Body of pancreas (tissue), 4 donors: ENCODE measurements around the gene MUSK. TPM values are rescaled to one million over a fixed set of nuclear protein-coding genes. Genes with fewer than 3 reads are reported as not detected.
A peak's percentile ranks its signal among the peaks of the same experiment; 100 is the strongest.

ENCODE experiments used
- ATAC-seq: fragments of 150-250 bp; one replicate; pipeline ENCODE4 v1.9.1; 2016
- DNase-seq, 4 donors: peaks; one replicate each; pipeline ENCODE4 v3.0.0-alpha.2; 2019
- H3K27ac ChIP-seq, 4 donors: fragments of 200-600 bp; sonication (generic); 1 replicate in 3 of 4; 2 replicates in 1 of 4; pipeline versions ENCODE4 v1.5.1 to v1.6.1; 2016 to 2019; ENCODE audit warnings: mild to moderate bottlenecking in 1 of 4, mixed read lengths in 1 of 4, moderate library complexity in 1 of 4
- H3K27me3 ChIP-seq, 2 donors: fragments of 200-600 bp; sonication (generic); one replicate each; pipeline ENCODE4 v1.6.0; 2016; ENCODE audit warnings: mild to moderate bottlenecking in 1 of 2
- H3K36me3 ChIP-seq, 2 donors: fragments of 200-600 bp; sonication (generic); replicated peaks in 1 of 2; 2 replicates each; pipeline ENCODE4 v1.5.1; 2016; ENCODE audit warnings: low read depth in 2 of 2; ENCODE audit not compliant: insufficient read depth in 1 of 2
- H3K4me1 ChIP-seq: fragments of 200-600 bp; sonication (generic); one replicate; pipeline ENCODE4 v1.6.0; 2016
- H3K4me3 ChIP-seq, 2 donors: fragments of 200-600 bp; sonication (generic); 1 replicate in 1 of 2; 2 replicates in 1 of 2; pipeline ENCODE4 v1.5.1; 2016 to 2019
- H3K9me3 ChIP-seq, 3 donors: fragments of 200-600 bp; sonication (generic); 1 replicate in 2 of 3; 2 replicates in 1 of 3; pipeline ENCODE4 v1.5.1; 2016
- POLR2A ChIP-seq, 3 donors: fragments of 450-650 bp; IDR thresholded peaks; one replicate each; pipeline ENCODE4 v1.6.1; 2016; ENCODE audit warnings: antibody characterized with exemption in 3 of 3, mild to moderate bottlenecking in 2 of 3
- WGBS, 2 donors: methylation state at CpG; one replicate each; pipeline ENCODE4 v1.1.5; 2017; 5-methylcytosine and 5-hydroxymethylcytosine counted together
- intact Hi-C: fragments of 100-400 bp; cut with DNase I; formaldehyde crosslinking; loops from one replicate; pipeline ENCODE4 v1.15.1; 2023
- total RNA-seq, 2 donors: library from RNA; depleted of rRNA; stranded (reverse); fragments of >200 nt; gene quantifications; one replicate each; pipeline ENCODE4 v1.1.0, GENCODE V29; 2016
- TF ChIP-seq, protein P1 (sequence below), 7 experiments: fragments of 450-650 bp in 4 of 7; fragments of 200-600 bp in 3 of 7; sonication (generic) in 3 of 7; IDR thresholded peaks; one replicate each; pipeline ENCODE4 v1.5.1; 2016 to 2019; ENCODE audit warnings: antibody characterized with exemption in 7 of 7

MUSK gene
- total RNA-seq, 2 donors from 2014 or later = not detected

DNA sequence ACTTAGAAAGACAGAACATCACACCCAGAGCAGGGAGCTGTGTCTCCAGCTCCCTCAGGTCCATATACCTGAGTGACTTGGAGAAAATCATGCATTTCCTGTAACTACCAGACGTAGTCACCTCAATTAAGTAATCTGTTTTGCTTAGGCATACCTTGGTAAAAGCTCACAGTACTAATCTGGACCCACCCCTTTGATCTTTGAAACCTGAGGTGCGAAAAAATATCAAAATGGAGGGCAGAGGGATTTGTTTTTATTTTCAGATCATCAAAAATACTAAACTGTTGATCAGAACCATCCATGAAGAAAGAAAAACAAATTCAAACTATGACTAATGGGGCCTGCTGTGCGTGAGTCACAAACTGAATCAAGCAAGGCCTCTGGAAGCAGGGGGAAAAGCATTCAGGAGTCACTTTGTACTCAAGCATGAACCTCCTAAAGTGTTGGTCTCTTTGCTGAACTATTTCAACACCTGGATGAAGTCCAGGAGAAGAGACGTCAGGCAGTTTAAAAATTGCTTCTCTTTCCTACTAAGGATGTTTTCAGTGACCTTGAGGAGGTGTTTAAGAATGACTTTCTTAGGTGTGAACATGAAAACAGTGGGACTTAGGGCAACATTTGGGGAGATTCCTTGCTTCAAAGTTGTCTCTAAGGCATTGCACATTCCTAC is 76.3 kb downstream of the MUSK start:
- intact Hi-C loops = no loop called here
- Histone ChIP-seq H3K4me1 (no peaks in the 10 kb centered on the region), H3K9me3 (no peaks in the 10 kb centered on the region), H3K27ac (no peak overlapping the region), H3K27me3 (no peaks in the 10 kb centered on the region), H3K4me3 (no peak overlapping the region), H3K36me3 (no peaks in the 10 kb centered on the region)
- ATAC-seq = peak; percentile 40
- DNase-seq = peak in 3 of 4 donors; percentile 6 to 30 (median 15)
- TF ChIP-seq POLR2A (IDR thresholded peaks at IDR 0.05) = no peak
- TF ChIP-seq, protein P1, sequence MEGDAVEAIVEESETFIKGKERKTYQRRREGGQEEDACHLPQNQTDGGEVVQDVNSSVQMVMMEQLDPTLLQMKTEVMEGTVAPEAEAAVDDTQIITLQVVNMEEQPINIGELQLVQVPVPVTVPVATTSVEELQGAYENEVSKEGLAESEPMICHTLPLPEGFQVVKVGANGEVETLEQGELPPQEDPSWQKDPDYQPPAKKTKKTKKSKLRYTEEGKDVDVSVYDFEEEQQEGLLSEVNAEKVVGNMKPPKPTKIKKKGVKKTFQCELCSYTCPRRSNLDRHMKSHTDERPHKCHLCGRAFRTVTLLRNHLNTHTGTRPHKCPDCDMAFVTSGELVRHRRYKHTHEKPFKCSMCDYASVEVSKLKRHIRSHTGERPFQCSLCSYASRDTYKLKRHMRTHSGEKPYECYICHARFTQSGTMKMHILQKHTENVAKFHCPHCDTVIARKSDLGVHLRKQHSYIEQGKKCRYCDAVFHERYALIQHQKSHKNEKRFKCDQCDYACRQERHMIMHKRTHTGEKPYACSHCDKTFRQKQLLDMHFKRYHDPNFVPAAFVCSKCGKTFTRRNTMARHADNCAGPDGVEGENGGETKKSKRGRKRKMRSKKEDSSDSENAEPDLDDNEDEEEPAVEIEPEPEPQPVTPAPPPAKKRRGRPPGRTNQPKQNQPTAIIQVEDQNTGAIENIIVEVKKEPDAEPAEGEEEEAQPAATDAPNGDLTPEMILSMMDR (IDR thresholded peaks at IDR 0.05) = no peak
- 72% methylated on average over 4 of the region's 4 CpGs for WGBS, 2 donors

DNA sequence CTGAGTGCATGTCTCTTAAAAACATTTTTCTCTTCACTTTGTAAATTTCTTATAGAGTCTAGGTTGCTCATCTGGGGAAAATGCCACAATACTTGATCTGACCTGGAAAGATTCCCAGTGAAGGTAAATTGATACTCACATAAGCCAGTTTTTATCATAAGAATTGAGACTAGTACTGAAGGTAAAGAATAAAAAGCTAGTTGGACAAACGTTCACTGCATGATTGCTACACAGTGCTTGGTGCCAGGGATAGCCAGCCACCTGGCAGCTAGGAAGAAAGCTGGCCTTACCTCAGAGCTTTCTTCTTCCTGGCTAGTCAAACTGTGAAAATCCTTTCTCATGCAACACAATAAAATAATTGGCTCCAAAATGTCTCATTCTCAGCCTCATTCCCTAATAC is 77.1 kb downstream of the MUSK start:
- no peaks in the 10 kb centered on the region for H3K9me3 ChIP-seq
- no peaks in the 10 kb centered on the region for H3K4me1 ChIP-seq
- TF ChIP-seq POLR2A (IDR thresholded peaks at IDR 0.05) = no peak
- TF ChIP-seq, protein P1 (IDR thresholded peaks at IDR 0.05) = no peak
- H3K27ac ChIP-seq = no peak overlapping the region
- DNase-seq (no peak), ATAC-seq (no peak)
- H3K4me3 ChIP-seq = no peak overlapping the region
- no peaks in the 10 kb centered on the region for H3K36me3 ChIP-seq
- H3K27me3 ChIP-seq = no peaks in the 10 kb centered on the region
- intact Hi-C loops = no loop called here
- 12 to 15% methylated on average over 1 of the region's 1 CpG for WGBS, 2 donors

DNA sequence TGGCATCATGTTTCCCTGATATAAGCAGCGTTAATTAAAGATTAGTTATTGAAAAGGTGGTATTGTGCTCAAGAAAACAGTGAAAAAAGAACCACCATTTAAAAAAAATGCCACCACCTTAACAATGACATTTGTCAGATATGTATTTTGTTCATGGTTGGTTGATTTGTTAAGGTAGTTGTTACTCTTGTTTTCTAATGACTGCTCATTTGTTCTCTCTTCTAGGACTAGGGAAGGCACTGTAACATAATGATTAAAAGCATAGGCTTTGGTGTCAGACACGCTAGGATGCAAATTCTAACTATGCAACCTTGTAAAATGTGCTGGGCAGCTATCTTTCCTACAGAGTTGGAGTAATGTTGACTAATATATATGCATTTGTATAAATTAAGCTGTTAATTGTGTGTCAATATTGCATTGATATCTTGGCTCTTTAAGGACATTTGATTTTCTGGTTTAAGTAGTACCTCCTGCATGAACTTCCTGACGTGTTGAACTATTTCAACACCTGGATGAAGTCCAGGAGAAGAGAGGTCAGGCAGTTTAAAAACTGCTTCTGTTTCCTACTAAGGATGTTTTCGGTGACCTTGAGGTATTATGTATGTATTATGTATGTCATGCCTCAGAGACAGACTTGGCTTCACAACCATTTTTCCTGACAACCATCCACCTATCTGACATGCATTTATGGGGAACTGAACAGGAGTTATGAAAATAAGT is 77.8 kb downstream of the MUSK start:
- H3K4me3 ChIP-seq = no peak overlapping the region
- no peaks in the 10 kb centered on the region for H3K4me1 ChIP-seq
- no peak for DNase-seq
- TF ChIP-seq POLR2A (IDR thresholded peaks at IDR 0.05) = no peak
- TF ChIP-seq, protein P1 (IDR thresholded peaks at IDR 0.05) = no peak
- H3K9me3 ChIP-seq = no peaks in the 10 kb centered on the region
- H3K36me3 ChIP-seq = no peaks in the 10 kb centered on the region
- no peaks in the 10 kb centered on the region for H3K27me3 ChIP-seq
- WGBS, 2 donors = 77 to 80% methylated on average over 4 of the region's 4 CpGs
- H3K27ac ChIP-seq = no peak overlapping the region
- intact Hi-C loops = no loop called here
- ATAC-seq = no peak

DNA sequence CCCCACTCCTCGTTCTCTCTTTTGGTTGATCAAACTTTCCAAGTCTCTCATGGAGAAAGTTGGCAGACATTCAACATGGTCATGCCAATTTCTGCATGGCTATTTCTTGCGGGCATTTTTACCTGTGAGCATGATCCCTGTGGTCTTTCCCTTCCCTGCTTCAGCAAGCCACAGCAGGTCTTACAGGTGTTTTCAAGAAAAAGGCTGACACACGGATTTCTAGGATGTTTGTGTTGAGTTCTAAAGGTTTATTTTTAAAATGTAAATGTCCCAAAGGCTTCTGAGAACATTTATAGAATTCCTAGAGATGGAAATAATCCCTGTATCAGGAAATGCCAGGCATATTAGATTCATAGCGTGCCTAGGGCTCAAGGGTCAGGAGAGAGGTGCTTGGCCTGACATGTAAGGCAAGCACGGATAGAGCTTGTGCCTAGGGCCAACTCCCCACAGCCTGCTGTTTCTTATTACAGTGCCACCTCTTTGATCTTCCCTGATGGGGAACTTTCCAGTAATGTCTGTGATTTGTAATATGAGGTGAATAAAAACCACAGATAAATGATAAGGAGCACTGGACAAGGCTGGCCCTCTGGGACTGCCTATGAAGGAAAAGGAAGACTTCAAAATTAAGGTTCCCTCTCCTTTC is 79.8 kb downstream of the MUSK start:
- Histone ChIP-seq H3K9me3 (no peaks in the 10 kb centered on the region), H3K27me3 (no peaks in the 10 kb centered on the region), H3K4me1 (no peaks in the 10 kb centered on the region), H3K36me3 (no peaks in the 10 kb centered on the region), H3K27ac (no peak overlapping the region), H3K4me3 (no peak overlapping the region)
- TF ChIP-seq, protein P1 (IDR thresholded peaks at IDR 0.05) = no peak
- TF ChIP-seq POLR2A (IDR thresholded peaks at IDR 0.05) = no peak
- no peak for DNase-seq
- no peak for ATAC-seq
- 72% methylated on average over 5 of the region's 5 CpGs for WGBS, 2 donors
- intact Hi-C loops = no loop called here
